Uterus (tissue), 2 donors: ENCODE measurements around the gene HDAC5.

ENCODE experiments used
- POLR2A ChIP-seq, 2 donors: fragments of 450-650 bp; IDR thresholded peaks; one replicate each; pipeline ENCODE4 v1.6.1; 2016; ENCODE audit warnings: antibody characterized with exemption in 2 of 2, mild to moderate bottlenecking in 1 of 2, moderate library complexity in 1 of 2
- TF ChIP-seq, protein P1 (sequence below), 4 experiments: fragments of 200-600 bp in 2 of 4; fragments of 450-650 bp in 2 of 4; sonication (generic) in 2 of 4; IDR thresholded peaks; one replicate each; pipeline ENCODE4 v1.5.1; 2016 to 2019; ENCODE audit warnings: antibody characterized with exemption in 4 of 4, mild to moderate bottlenecking in 2 of 4, moderate library complexity in 1 of 4

DNA sequence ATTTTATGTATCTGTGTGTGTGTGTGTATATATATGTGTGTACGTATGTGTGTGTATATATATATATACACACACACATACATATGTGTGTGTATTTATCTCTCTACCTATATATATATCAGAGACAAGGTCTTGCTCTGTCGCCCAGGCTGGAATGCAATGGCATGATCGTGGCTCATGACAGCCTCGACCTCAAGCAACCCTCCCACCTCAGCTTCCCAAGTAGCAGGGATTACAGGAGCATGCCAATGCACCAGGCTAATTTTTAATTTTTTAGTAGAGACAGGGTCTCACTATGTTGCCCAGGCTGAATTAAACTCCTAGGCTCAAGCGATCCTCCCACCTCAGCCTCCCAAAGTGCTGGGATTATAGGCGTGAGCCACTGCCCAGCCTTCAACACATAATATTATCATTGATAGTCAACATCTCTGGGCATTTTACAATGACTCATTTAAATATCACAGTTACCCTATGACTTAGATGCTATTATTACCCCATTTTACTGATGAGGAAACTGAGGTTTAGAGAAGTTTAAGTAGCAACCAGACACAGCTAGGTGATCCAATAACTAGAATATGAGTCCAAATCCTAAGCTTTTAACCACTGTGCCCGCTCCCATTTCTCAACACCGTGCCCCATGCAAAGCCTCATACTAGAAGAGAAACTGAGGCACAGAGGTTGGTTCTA lies 28.6 kb downstream of the HDAC5 start:
- TF ChIP-seq, protein P1, sequence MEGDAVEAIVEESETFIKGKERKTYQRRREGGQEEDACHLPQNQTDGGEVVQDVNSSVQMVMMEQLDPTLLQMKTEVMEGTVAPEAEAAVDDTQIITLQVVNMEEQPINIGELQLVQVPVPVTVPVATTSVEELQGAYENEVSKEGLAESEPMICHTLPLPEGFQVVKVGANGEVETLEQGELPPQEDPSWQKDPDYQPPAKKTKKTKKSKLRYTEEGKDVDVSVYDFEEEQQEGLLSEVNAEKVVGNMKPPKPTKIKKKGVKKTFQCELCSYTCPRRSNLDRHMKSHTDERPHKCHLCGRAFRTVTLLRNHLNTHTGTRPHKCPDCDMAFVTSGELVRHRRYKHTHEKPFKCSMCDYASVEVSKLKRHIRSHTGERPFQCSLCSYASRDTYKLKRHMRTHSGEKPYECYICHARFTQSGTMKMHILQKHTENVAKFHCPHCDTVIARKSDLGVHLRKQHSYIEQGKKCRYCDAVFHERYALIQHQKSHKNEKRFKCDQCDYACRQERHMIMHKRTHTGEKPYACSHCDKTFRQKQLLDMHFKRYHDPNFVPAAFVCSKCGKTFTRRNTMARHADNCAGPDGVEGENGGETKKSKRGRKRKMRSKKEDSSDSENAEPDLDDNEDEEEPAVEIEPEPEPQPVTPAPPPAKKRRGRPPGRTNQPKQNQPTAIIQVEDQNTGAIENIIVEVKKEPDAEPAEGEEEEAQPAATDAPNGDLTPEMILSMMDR (IDR thresholded peaks at IDR 0.05) = no peak
- no peak for TF ChIP-seq POLR2A (IDR thresholded peaks at IDR 0.05)
